IPS DF 4.7 (cell line): ENCODE data around the gene IFT43.
"Not testable (repeated sequence)": the region's sequence is repeated elsewhere in the genome, so short reads cannot be mapped to it uniquely, and the experiment has no call there.

Experiments used
- DNase-seq: peaks from one replicate; pipeline ENCODE4 v3.0.0-alpha.2; 2013; ENCODE audit warnings: low spot score; ENCODE audit errors: extremely low read depth

Gene IFT43

DNA sequence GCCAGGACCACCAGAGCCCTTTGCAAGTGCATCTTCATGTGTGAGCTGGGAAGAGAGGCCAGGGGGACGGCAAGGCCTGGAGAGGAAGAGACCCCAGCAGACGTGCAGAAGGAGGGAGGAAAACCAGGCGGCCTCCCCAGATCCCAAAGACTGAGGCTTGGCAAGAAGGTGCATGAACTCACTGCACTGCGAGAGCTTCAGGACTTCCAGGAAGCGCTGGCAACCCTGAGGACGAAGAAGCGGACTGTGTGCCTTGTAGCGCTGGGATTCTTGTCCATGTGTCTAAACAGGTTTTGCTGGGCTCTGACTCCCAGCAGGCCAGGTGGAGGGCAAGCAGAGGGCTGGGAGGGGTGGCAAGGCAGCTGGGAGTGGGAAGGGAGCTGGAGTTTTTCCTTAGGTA is 4.7 kb upstream of the IFT43 start:
- DNase-seq: no peak

DNA sequence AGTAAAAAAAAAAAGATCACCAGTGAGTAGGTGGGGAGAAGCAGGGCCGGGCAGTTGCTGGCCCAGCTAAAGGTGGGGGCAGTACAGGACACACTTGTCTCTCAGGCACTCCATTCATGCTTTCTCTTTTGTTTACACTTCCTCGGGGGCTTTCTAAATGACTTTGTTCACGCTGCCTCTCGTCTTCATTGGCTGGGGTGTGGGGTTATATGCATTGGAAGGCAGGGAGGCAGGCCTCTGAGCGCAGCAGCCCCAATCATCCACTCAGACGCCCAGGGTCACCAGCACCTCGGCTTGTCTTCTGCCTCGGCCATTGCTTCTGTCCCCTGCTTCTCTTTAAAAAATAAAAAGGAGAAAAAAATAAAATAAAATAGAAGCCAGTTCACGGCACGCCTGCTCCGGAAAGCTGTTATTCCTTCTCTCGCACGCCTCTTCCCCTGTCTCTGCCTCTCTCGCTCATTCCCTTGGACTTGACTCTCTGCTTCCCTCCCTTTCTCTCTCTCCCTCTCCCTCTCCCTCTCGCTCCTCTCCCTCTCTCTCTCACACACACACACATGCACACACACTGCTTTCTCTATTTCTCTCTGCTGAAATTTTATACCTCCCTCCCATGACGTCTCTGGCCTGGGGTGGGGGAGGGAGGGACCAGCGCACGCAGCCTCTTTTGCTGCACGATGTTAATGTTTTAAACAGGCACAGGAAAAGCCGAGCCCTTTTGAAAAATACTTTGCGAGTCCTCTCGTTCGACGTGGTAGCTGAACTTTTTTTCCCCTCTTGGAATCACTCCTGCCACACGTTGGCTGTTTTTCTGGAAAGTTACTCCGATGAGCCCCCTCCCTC is 3.9 kb upstream of the IFT43 start, which contains the start of gene TGFB3:
Gene TGFB3, minus strand, starts transcription at position 570 of the 840 bp plus-strand sequence. CDS start 1,102 bp downstream, outside the sequence.
- DNase-seq: no peak

DNA sequence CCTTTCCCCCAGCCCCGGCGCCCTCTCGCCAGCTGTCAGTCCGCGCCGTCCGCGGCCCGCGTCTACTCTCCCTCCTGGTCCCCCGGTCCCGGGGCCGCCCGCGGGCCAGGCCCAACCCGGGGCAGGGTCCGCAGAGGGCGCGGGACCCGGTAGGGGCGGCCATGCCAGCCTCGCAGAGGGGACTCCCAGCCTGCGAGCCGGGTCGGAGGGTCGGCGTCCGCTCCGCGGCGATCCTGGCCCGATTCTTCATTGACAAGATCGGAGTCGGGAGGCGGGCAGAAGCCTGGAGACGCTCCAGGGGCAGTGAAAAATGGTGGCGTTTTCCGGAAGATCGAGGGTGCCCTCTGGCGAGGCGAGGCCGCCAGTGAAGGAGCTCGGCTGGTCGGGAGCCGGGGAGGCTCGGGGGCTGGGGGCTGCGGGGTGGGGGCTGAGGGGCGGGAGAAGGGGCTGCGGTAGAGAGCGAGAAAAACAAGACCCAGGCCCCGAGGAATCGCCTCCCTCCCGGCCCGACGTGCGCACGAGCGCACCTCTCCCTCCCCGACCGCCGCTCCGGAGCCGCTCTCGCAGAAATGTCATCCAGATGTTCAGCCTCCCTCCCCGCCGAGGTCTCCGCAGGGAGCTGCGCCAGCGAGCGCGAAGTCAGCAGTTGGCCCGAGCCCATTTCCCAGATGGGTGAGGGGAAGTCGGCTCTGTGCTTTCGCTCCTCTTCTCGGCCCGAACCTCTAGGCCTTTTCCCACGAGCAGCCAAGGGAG is 3.1 kb upstream of the IFT43 start:
- no peak for DNase-seq

DNA sequence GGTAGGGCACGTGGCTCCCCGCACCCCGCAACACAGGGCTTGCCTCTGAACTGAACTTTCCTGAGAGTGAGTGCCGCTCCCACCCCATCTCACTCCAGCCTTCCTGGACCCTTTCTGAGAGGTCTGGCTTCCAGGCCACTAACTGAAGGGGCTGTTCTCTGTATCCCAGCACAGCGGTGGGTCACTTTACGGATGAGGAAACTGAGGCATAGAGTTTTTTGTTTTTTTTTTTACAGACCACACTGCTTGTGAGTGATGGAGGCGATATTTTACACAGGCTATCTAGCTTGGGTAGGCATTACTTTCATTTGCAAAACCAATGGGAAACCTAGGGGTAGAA is 2.6 kb upstream of the IFT43 start:
- no peak for DNase-seq

DNA sequence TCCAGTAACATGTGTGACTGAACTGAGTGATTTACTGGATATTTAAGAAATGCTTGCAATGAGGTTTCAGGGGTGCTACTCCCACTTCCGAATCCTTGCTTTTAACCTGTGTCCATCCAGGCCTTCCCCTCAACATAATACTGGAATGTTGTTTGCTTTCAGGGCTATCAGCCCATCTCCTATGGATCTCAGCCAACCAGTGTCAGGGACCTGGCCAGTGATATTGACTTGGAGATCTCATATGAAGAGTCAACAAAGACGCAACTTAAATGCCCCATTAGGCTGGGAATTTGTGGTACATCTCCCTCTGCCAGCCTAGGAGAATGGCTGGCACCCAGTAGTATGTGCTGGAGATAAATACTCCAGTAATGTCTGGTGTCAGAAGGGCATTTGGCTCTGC is 889 bp upstream of the IFT43 start:
- no peak for DNase-seq

DNA sequence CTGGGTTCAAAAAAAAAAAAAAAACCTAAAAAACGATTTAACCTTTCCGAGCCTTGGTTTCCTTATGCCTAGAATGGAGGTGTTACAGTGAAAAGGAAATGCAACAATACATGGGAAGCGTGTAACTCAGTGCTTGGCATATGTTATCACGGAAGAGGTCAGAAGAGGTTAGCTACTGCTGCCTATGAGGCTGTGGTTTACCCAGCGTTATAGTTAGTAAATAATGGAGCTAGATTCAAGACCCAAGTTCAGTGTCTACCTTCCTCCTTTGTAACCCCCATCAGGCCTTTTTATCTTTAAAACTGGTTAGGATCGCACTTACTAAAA is 839 bp downstream of the IFT43 start:
- no peak for DNase-seq

DNA sequence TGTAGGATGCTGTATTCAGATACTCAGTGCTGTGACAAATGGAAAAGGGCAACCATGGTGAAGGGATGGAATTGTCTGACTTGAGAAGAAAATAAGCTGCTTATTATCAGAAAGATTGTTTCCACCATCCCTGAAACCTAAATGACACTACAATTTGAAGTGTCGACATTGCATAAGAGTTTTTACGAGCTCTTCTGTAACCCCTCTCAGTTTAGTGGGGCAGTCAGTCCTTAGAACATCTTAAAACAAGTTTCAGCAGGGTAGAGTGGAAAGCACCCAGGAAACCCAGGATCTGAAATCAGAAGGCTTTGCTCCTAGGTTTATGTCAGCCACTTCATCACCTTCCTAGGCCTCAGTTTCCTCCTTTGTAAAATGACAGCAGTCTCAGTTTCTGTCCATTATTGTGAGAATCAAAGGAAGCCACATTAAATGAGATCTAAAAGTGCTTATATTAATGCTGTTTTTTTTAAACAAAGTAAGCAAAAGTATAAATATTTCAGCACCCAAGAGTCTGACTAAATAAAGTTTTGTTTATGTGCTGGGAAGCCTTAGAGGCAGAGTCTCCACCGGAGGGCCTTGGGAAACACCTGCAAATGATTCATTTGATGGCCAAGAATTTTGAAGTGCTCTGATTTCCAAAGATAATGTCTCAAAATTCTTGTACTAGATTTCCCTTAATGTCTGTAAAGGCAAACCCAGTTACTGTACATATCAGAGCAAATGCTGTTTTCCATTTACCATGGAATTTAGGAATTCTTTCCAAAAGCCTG is 1.8 kb downstream of the IFT43 start:
- DNase-seq: no peak

DNA sequence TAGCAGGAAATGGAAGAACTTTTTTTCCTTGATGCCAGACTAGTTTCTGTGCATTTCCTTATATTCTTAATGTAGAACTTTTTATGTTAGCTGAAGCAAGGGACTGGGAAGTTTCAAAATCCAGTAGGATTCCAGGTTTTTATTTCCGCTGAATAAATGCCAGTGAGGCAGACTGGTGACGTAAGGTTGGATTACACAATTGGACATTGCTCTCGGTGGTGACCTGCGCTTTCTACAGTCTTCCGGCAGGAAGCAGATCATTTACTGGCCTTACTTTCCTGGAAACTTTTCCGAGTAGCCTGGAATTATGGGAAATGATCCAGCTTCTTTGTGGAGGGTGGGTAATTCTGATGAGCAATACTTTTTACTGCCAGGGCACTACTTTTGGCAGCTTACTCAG is 3.6 kb downstream of the IFT43 start:
- DNase-seq: no peak

DNA sequence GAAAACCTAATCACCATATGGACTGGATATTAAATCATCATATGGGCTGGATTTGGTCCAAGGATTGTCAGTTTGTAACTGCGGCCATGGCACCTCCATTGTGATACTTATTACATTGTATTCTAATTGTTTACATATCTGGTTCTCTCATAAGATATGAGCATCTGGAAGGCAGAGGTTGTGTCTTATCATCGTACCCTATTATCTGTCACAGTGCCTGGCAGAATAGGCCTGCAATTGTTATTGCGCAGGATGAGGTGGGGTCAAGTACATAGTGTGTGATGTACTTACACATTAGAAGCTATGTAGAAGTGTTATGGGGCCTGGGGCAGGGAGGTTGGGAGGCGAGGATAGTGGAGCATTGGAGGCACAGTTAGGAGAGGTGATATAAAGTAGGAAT is 4.7 kb downstream of the IFT43 start:
- no peak for DNase-seq

DNA sequence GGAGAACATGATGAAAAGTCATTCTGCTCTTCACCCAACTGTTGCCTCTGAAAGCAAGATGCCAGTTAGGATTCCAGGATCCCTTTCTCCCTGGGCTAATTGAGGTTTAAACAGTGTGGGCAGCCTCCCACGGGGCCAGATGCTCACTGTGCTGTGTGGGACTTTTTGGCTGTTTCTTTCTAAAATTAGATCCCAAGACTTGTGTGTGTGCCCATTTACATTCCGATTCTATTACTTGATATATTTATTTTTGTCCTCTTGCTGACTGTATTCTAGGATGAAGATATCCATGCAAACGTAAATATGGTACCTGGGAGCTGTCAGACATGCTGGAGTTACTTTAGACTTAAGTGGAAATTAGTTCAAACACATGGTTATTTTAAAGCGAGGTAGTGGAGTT is 6.2 kb downstream of the IFT43 start:
- no peak for DNase-seq

DNA sequence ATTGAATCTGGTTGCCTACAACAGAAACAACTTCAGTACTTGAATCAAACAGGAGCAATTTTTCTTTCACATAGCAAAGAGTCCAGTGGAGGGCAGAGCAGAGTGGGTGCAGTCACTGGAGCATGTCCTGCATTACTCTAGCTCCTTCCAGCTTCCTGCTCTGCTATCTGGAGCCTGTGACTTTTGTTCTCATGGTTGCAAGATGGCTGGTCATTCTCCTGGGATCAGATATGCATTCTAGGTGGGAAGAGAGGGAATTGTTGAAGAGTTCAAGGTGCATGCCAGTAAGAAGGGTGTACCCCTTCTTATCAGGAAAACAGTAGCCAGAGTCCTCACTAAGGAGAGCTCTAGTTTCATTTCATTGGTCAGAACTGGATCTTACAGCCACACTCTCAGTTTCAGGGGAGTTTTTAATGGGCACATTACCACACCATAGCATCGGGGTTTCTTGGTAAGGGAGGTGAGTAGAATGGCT is 8.0 kb downstream of the IFT43 start:
- DNase-seq: no peak

DNA sequence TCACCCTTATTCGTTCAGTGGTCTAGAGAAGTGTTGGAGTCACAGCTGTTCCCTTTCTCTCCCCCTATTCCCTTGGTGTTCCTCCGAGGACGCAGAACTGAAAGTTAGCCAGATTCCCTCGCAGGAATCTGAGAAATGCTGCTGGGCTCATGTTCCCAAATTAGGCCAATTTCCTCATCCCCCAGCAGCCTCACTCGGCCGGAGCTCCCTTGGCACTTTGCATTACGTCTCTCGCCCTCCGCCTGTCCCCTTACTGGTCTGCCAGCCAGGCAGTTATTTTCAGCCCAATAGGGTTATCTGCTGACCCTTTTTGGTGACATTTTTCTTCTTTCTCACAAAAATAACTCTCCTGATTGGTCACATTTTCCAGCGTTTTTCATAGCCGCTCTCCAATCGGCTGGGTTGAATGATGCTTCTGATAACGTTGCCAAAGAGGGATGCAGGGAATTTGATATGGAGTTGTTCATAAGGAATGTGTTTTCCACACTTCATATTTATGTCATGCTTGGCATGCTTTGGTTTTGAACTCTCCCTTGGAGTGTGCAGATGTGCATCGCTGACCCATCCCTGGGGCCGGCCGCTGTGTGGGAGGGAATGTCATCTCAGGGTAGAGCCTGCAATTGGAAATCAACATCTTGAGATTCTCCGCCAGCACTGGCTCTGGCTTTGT is 9.9 kb downstream of the IFT43 start:
- no peak for DNase-seq

DNA sequence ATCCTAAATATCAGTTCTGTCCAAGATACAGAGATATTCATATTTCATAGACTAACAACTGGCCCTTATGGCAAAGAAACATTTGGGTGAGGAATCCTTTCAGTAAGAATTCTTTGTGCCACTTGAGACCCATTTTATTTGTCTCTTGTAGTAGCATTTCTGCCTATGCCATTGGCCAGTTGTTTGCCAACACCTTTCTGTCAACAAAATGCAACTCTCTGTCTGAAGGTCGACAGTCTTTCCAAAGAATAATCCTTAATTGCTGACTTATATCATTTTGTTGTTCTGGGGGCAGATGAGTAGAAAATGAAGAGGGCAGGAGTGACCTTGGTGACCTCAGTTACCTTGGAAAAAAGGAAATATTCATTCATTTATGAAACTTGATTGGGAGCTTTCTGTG is 10.9 kb downstream of the IFT43 start:
- DNase-seq: no peak

DNA sequence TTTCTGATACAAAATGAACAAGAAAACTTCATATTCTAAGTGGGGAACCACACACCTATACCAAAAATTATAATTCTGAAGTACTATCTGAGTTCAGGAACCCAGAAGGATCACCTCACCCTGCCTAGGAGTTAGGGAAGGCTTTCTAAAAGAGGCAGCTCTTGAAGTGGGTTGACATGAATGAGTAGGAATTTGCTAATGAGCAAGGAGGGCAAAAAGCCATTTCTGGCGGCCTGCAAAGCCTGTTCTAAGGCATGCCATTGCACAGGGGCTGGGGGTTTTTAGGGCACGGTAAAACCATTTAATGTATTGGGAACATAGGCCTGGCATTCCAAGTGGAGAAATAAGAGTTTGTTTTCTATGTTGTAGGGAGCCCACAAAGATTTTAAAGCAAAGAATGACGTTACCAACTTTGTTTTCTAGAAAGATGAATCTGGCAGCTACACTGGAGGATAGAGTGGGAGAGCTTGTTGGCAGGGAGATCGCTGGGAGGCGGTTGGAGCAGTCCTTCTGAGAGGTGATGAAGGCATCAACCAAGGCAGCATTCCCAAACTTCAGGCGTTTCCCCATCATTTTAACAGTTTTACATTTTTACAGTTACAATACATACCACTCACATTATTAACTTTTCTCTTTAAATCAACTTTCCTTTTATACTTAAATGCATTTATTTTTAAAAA is 14.1 kb downstream of the IFT43 start:
- DNase-seq: no peak

DNA sequence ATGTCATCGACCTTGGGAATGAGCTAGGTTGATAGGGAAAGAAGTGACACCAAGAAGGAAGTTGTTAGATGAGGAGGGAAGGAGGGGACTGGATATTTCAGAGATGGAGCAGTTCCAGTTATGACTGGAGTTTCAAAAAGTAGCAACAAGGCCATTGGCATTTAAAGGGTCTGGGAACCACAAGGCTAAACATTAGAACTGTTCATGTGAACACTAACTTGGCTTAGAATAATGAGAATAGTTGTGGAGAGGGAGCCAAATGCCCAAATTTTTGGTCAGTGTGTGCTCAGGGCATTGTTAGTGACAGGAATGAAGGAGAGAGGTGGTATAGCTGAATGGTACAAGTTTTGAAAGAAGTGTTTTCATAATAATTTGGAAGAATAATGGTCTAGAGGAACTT is 16.8 kb downstream of the IFT43 start:
- DNase-seq: no peak

DNA sequence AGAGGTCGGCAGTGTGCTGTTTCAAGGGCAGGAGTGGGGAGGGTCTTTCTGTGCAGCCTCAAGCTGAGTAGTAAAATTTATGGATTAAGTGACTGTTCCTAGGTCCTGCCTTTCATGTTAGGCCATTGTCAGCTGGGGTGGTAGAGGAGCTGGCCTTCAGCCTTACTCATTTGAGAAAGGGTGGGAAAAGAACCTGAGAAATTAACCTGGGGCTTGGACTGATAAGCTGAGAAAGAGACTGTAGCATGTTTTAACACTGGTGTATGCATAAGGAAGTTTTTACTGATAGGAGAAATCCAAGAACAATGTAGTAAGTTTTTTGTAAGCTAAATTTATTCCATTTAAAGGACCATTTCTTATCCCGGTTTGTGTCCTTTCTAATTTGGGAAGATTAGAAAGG is 20.7 kb downstream of the IFT43 start:
- no peak for DNase-seq

DNA sequence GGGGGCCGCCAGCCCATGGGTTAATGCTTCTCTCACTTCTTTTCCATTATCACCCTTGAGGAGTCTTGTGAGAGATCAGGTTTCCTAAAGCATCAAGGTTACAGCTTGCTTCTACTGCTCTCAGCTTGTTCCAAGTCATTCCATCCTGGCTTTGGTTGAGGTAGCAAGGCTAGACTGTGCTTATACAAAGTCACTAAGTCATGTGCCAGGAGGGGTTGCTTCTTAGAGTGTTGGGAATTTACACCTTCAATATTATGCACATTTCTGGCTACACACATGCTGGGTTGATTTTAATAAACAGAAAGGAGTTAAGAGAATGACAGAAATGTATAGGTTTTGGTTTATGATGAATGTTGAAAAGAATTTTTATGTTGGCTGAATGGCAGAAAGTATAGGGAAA is 21.8 kb downstream of the IFT43 start:
- no peak for DNase-seq

DNA sequence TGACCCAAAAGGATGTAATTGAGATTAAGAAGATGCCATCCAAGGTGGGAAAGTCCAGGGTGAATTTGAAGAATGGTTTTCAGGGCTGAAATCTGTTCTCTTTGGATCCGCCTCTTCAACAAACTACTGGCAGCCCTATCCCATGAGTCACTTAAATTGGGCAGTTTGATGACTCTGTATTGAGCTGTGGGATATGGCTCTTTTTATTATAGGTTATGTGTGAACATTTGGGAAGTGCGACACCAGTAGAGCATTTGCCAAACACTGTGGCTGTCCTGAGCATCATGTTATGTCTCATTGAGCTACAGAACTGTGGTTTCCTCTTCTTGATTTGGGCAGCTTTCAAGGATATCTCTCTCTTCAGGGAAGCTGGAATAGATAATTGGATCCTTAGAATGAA is 22.3 kb downstream of the IFT43 start:
- no peak for DNase-seq

DNA sequence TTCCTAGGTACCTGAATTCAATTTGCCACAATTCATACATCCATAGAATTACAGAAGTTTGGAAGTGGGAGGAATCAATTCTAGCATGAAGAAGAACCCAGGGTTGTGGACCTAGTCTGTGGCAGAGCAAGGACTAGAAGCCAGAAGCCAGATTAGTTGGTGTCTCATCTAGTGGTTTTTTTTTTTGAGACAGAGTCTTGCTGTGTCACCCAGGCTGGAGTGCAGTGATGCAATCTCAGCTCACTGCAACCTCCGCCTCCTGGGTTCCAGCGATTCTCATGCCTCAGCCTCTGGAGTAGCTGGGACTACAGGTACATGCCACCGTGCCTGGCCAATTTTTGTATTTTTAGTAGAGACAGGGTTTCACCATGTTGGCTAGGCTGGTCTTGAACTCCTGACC is 24.1 kb downstream of the IFT43 start:
- not testable (repeated sequence) for DNase-seq

DNA sequence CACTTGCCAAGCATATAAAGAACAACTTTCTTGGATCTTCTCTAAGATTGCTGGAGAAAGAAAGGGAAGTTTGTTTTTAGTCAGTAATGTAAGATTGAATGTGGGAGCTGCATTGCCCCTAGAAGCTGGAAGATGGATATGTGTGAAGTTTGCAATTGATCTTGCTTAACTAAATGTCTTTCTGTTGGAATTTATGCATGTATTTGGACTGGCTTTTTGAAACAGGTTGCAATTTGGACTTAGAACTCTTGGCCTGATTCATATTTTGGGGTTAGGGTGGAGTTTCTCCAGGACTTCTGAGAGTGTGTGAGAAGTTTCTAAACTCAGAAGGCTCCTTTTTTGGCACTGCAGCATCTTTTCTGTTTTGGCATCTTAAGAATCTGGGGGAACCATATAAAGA is 26.4 kb downstream of the IFT43 start:
- DNase-seq: no peak

DNA sequence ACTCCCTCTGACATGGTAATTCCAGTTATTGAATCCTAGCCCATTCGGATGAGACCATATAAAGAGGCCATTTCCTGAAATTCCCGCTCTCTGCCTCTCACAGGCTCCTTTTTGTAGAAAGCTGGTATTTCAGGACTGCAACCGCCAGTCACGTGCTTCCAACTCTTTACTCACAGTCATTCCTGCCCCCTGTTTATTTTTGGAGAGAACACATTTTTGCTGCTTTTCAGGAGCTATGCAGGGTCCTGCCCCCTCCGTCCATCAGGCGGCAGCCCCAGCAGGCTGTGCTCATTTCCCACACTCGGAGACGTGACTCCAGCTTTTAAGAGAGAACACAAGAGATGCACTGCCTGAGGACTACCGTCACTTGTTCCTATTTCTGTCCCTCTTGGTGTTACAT is 26.8 kb downstream of the IFT43 start:
- DNase-seq: no peak
